ENCODE results near the gene BAIAP2L2.
"Not testable (repeated sequence)": the region's sequence is repeated elsewhere in the genome, so short reads cannot be mapped to it uniquely, and the experiment has no call there.

Gene BAIAP2L2

GRCh38 chr22:38066381-38067027, 44.0 kb downstream of the BAIAP2L2 start:
- no peak for DNase-seq

- DNase-seq, result no peak
Observed at GRCh38 chr22:38065539-38065938, 44.9 kb downstream of the BAIAP2L2 start.

GRCh38 chr22:38062791-38063190, 47.7 kb downstream of the BAIAP2L2 start:
- DNase-seq, result peak; percentile 54

- DNase-seq, result peak; percentile 93
Observed at GRCh38 chr22:38056969-38057891, 53.3 kb downstream of the BAIAP2L2 start, which contains the start of gene PICK1. Gene PICK1 (plus strand): TSS chr22:38057404. CDS start chr22:38057810, 406 bp downstream.

- peak; percentile 90 for DNase-seq
Observed at GRCh38 chr22:38051900-38052862, 58.3 kb downstream of the BAIAP2L2 start.

GRCh38 chr22:38051261-38051660, 59.2 kb downstream of the BAIAP2L2 start:
- no peak for DNase-seq

- no peak for DNase-seq
Observed at GRCh38 chr22:38050720-38051119, 59.8 kb downstream of the BAIAP2L2 start.

GRCh38 chr22:38049812-38050619, 60.5 kb downstream of the BAIAP2L2 start:
- DNase-seq, result peak; percentile 82

- DNase-seq, result no peak
Observed at GRCh38 chr22:38046070-38046748, 64.3 kb downstream of the BAIAP2L2 start.

- DNase-seq, result no peak
Observed at GRCh38 chr22:38043151-38044039, 67.1 kb downstream of the BAIAP2L2 start.

- DNase-seq, result no peak
Observed at GRCh38 chr22:38042488-38042790, 68.0 kb downstream of the BAIAP2L2 start.

- DNase-seq, result no peak
Observed at GRCh38 chr22:38041760-38042487, 68.6 kb downstream of the BAIAP2L2 start.

GRCh38 chr22:38040953-38041759, 69.3 kb downstream of the BAIAP2L2 start:
- DNase-seq, result no peak

- DNase-seq, result no peak
Observed at GRCh38 chr22:38038890-38039812, 71.3 kb downstream of the BAIAP2L2 start.

GRCh38 chr22:38038426-38038825, 72.1 kb downstream of the BAIAP2L2 start:
- DNase-seq, result peak; percentile 88

GRCh38 chr22:38037367-38038150, 72.9 kb downstream of the BAIAP2L2 start:
- not testable (repeated sequence) for DNase-seq
